Fibroblast of skin of back (primary cell): Measurements from ENCODE around the gene EPHA1.
"Not testable (repeated sequence)": the region's sequence is repeated elsewhere in the genome, so short reads cannot be mapped to it uniquely, and the experiment has no call there.

ENCODE experiments used
- DNase-seq: peaks from one replicate; pipeline ENCODE4 v3.0.0-alpha.2; 2013

EPHA1 gene

DNA sequence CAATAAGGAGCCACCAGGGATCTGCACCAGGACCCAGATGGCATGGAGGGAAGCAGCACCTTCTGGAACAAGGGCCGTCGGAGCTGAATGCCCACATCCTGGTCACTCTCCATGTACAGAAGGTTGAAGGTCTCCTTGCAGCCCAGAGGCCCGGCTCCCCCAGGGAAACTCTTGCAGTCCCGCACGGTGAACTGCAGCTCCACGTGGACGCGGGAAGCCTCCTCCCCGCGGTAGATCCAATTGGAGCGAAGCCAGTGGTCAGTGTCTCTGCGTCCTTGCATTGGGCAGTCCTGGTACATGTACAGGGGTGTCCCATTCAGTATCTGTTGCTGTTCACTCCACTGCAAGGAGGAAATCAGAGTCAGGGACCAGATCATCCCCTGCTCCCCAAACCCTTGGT is 7.4 kb downstream of the EPHA1 start:
- DNase-seq: no peak

DNA sequence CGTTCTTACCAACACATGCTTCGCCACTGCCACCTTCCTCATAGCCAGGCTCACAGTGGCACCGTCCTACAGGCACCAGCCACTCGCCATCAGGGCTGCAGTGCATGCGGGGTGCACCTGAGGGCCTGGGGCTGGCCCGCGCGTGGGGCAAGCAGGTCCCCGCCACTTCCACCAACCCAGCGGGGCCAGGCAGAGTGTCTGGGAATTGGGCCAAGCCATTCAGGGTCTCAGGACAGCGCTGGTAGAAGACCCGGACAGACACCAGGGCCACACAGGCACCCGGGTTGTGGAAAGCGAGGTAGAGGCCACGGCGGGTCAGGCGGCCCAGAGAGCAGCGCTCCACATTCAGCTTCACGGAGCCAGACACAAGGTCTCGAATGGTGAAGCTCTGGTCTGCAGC is 9.0 kb downstream of the EPHA1 start:
- DNase-seq: no peak

GRCh38 chr7:143399151-143399550 is 9.5 kb downstream of the EPHA1 start:
- no peak for DNase-seq

DNA sequence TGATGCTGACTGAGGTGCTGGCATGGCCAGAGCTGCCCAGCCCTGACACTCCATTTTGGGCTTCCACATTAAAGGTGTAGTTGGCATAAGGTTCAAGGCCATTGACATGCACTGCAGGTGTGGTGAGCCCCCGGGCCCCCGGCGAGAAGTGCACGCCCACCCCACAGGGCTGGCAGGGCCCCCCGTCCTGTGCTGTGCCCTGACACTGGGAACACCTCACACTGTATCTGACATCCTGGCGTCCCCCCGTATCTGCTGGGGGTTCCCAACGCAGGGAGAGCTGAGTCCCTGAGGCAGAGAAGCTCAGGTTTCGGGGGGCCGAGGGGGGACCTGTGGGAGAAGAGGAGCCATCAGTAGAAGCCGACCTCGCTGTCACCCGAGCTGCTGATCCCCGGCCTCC is 10.0 kb downstream of the EPHA1 start:
- no peak for DNase-seq

- no peak for DNase-seq
These were observed 10.7 kb downstream of the EPHA1 start for GRCh38 chr7:143397710-143398530.

DNA sequence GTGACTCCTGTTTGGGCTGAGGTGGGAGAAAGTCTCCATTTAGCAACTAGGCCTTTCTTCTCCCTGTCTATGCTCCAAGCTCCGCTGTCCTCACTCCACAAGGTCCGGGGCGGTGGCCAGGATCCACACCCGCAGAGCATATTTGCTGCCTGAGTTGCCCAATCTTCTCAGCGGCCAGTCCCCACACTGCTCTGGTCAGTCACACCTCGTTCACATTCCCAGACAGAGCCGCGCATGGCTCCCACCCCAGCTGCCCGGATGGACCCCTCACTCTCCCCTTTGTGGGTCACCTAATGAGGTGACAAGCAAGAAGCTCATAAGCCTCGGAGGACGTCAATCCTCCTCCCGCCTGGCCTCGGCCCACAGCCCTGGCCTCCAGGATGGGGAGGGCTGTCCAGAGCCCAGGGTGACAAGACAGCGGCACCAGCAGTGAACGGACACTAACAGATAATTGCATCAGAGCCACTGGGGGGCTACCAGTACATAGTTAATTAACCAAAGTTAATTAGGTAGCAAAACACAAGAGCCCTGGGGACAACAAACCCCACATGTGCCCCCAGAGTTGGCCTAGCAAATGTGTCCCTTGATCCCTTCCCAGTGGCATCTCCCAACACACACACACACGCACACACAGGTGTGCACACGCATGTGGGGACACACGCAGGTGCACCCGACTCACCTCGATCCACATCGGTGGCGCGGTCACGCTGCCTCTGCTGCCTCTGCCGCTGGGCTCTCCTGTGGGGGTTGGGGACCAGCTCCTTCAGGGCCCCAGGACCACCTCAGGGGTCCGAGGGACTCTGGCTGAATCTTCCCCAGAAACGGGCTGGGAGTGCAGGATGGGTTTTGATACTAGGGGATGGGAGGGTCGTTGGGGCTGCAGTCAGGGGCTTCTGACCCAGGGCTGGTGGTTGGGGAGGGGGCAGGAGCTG is 11.8 kb downstream of the EPHA1 start:
- no peak for DNase-seq

DNA sequence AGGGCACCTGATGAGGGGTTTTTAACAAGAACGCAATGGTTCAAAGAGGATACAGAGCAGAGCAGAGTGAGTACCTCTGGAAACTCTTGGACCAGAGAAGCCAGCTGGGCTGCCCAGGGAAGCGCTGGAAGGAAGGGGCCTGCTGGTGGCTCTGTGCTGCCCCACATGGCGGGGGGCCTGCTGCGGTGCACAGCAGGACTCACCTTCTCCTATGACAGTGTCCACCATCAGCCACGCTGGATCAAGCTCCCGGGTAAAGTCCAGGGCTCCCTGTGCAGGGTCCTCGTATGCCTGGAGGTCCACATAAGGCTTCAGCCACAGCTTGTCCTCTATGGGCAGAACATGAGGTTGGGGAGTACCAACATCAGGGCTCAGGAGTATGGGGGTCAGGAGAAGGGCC is 12.5 kb downstream of the EPHA1 start:
- DNase-seq: no peak

GRCh38 chr7:143395187-143396149 is 13.2 kb downstream of the EPHA1 start:
- DNase-seq: peak; percentile 46

DNA sequence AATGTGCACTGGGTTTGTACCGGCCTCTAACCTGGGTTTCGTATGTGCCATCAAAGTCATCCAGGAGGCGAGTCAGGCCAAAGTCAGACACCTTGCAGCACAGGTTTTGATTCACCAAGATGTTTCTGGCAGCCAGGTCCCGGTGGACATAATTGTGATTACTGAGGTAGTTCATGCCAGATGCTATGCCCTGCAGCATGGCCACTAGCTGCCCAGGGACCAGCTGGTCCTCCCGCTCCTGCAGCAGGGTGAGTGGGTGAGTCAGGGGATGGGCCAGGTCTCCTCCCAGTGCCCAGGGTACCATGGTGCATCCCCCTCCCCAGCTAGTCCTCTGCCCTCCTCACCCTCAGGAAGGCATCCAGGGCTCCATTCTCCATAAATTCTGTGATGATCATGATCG is 13.9 kb downstream of the EPHA1 start:
- DNase-seq: no peak

GRCh38 chr7:143394068-143394467 is 14.6 kb downstream of the EPHA1 start:
- no peak for DNase-seq

DNA sequence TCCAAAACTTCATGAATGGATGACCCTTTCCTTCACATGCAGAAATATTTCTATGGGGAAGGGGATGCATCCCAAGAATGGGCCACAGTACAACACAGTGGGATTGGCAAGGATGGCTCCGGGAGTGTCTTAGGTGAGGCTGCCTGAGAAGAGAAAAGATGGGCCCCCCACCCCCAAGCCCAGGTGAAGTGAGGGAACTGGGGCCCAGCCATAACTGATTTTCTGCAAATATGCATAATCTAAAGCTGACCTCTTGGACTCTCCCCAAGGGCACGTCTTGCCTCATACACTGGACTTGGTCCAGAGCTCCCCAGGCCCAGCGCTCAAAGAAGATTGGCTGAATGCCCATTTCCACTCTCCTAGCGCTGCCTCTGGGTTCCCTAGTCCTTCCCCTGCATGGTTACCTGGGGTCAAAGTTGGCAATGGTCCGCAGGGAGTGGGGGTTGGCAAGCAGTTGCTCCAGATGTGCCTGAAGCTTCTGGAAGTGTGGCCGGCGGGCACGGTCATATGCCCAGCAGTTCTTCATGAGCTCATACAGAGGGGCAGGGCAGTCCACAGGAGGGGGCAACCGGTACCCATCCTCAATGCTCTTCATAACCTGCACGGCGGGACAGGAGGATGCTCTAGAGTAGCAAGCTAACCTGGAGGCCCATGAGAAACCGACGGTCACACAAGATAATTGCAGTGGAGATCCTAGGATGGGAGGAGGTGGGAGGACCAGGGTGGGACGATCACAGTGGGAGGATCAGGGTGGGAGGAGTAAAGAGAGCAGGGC is 15.2 kb downstream of the EPHA1 start:
- DNase-seq: no peak

DNA sequence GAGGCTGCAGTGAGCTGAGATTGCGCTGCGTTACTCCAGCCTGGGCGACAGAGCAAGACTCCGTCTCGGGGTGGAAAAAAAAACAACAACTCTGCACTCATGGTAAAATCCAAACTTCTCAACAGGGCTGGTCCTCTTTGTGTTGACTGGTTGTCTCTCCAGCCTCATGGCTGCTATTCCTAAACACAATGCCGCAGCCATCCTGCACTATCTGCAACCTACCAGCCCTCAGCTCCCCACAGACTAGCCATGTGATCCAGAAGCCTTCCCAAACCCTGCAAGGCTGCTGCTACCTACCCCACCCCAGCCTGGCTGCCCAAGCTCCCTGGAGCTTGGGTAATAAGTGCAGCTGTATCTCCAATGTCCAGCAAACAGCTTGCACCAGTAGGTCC is 15.8 kb downstream of the EPHA1 start:
- no peak for DNase-seq

DNA sequence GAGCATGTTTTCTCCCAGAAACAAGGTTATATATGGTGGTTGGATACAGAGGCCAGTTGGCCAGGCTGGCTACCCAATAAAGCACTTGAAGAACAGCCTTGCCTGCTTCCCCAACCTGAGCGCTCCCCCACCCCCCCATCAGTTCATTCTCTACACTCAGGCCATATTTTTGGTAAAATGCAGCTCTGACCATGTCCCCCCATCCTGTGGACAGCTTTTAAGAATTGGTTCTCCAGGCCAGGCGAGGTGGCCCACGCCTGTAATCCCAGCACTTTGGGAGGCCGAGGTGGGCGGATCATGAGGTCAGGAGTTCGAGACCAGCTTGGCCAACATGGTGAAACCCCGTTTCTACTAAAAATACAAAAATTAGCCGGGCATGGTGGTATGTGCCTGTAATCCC is 16.2 kb downstream of the EPHA1 start:
- DNase-seq: not testable (repeated sequence)

GRCh38 chr7:143391462-143392404 is 16.9 kb downstream of the EPHA1 start:
- peak; percentile 75 for DNase-seq

- DNase-seq: no peak
These were observed 17.8 kb downstream of the EPHA1 start for GRCh38 chr7:143390773-143391317.

- no peak for DNase-seq
These were observed 18.4 kb downstream of the EPHA1 start for GRCh38 chr7:143390104-143390772.

- DNase-seq: no peak
These were observed 19.1 kb downstream of the EPHA1 start for GRCh38 chr7:143389316-143390103.

DNA sequence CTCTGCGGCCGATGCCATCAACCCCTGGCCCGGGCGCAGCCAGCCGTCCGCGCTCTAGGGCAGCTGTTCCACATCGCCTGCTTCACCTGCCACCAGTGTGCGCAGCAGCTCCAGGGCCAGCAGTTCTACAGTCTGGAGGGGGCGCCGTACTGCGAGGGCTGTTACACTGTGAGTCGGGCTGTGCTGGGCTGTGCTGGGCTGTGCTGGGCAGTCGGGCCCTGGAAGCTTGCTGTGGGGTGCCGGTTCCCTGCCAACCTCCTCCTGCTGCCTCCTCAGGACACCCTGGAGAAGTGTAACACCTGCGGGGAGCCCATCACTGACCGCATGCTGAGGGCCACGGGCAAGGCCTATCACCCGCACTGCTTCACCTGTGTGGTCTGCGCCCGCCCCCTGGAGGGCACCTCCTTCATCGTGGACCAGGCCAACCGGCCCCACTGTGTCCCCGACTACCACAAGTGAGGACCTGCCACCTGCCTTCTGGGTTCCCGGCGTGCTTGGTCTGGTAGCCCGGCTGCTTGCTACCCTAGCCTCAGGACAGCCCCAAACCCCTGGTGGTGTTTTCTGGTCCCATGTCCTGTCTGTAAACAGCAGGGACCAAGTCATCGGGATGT is 20.1 kb downstream of the EPHA1 start:
- no peak for DNase-seq
